ENCODE results near the gene PTGFRN.

- TF ChIP-seq PTBP1 (IDR thresholded peaks at IDR 0.05; ENCODE audit: low read depth, low read length, poor library complexity, severe bottlenecking), result no peak
- no peak for TF ChIP-seq CTCF (CRISPR knock-in tag; IDR thresholded peaks at IDR 0.05)
- no peak for TF ChIP-seq ZNF879 (CRISPR knock-in tag; IDR thresholded peaks at IDR 0.05)
Measured at GRCh38 chr1:117007719-117008013, 98.0 kb downstream of the PTGFRN start.

Measured in HepG2 (cell line).